GM12872 (cell line): Measurements from ENCODE around the gene APBB2.

Experiments used
- CTCF ChIP-seq: IDR thresholded peaks from 3 replicates; pipeline ENCODE4 v1.5.1; 2011; ENCODE audit warnings: low read depth, mild to moderate bottlenecking, low read length, moderate library complexity; ENCODE audit not compliant: insufficient read depth

Gene APBB2

DNA sequence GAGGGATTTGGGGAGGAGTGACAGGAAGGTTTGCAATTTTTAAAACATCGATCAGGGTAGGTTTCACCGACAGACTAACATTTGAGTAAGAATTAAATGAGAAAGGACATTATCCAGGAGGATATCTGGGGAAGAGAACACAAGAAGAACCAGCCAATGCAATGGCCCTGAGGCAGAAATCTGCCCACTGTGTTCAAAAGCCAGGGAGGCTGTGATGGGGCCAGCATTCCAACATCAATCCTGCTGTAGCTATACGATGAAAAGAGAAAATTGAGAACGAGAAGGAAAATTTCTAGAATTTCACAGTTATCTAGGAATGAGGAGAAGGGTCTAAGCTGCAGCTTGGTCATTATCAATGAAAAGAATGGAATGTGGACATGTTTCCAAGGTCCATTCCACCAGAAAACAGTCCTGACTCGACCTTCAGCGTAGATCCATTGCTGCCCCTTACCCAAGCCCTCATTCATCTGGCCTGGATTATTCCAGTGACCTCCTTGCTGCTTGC lies 84.4 kb downstream of the APBB2 start:
- no peak for TF ChIP-seq CTCF

- TF ChIP-seq CTCF = no peak
These were observed 85.1 kb downstream of the APBB2 start for GRCh38 chr4:41129128-41129754.

DNA sequence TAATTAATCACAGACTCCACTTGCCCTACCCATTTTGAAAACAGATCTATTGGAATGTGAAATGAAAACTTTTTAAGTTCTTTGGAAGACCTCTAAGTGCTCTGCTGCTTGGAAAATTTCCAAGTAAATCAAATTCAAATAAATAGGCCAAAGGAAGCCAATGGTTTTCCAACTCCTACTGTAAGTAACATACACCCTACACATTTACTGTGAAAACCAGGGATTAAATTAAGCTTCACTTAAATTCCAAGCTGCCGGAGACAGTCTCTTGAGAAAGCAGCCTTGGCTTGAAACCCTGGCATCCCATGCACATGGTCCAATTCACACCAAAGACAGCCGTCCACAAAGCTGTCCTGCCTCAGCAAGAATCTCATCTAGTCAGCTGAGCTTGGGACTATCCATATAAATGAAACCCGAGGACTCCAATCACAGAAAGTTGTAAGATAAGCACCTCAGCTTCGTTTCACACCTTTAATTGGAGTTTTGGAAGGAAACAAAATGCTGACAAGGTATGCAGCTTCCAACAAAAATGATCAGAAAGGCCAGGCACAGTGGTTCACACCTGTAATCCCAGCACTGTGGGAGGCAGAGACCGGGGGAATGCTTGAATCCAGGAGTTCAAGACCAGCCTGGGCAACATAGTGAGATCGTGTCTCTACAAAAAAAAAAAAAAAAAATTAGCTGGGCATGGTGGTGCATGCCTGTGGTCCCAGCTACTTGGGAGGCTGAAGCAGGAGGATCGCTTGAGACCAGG lies 88.6 kb downstream of the APBB2 start:
- TF ChIP-seq CTCF = no peak

GRCh38 chr4:41124916-41125548 lies 89.3 kb downstream of the APBB2 start:
- no peak for TF ChIP-seq CTCF

- TF ChIP-seq CTCF = no peak
These were observed 91.6 kb downstream of the APBB2 start for GRCh38 chr4:41122775-41123174.

DNA sequence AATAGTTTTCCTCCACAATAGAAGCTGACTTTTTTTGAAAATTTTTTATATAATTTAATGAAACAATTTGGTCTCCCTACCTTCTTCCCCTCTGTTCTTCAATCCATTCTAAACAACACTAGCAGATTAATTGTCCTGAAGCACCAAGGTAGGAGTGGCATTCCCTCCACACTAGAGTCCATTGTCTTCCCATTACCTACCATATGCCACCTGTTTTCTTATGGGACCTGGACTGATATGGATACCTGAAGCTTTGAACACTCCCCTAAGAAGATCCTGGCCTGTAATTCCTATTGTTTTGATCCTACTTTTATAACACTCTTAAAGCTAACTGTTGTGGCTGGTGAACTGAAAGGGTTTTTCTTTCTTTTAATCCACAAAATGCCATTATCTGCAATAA lies 92.0 kb downstream of the APBB2 start:
- no peak for TF ChIP-seq CTCF

DNA sequence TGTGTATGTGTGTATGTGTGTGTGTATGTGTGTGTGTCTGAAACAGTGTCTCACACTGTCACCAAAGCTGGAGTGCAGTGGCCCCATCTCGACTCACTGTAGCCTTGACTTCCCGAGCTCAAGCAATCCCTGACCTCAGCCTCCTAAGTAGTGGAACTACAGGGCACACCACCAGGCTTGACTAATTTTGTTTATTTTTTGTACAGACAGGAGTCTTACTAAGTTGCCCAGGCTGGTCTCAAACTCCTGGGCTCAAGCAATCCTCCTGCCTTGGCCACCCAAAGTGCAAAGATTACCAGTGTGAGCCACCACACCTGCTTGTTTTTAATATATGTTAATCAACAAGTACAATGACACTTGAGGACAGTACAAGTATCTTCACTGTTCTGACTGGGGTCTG lies 92.4 kb downstream of the APBB2 start:
- no peak for TF ChIP-seq CTCF
